Erythroblast (primary cell): ENCODE results near the gene REM2.

Source experiments
- GATA1 ChIP-seq: IDR thresholded peaks from 2 replicates; pipeline ENCODE4 v1.6.1; 2011; ENCODE audit warnings: low read depth, mild to moderate bottlenecking, control low read depth, low read length, moderate library complexity
- POLR2A ChIP-seq: IDR thresholded peaks from 2 replicates; pipeline ENCODE4 v1.6.1; 2011; ENCODE audit warnings: mild to moderate bottlenecking, low read length

- TF ChIP-seq POLR2A (no peak), GATA1 (no peak)
Observed at GRCh38 chr14:22877000-22877501, 6.0 kb upstream of the REM2 start.
